Hematopoietic multipotent progenitor cell treated with erythropoietin and hydrocortisone succinate and interleukin-3 and kit ligand, for 4 days (in vitro differentiated cells): Measurements from ENCODE around the gene TLR9.
"Not testable (repeated sequence)": the region's sequence is repeated elsewhere in the genome, so short reads cannot be mapped to it uniquely, and the experiment has no call there.

ENCODE experiments used
- DNase-seq: peaks from one replicate; pipeline ENCODE4 v3.0.0-alpha.2; 2015

Gene TLR9

DNA sequence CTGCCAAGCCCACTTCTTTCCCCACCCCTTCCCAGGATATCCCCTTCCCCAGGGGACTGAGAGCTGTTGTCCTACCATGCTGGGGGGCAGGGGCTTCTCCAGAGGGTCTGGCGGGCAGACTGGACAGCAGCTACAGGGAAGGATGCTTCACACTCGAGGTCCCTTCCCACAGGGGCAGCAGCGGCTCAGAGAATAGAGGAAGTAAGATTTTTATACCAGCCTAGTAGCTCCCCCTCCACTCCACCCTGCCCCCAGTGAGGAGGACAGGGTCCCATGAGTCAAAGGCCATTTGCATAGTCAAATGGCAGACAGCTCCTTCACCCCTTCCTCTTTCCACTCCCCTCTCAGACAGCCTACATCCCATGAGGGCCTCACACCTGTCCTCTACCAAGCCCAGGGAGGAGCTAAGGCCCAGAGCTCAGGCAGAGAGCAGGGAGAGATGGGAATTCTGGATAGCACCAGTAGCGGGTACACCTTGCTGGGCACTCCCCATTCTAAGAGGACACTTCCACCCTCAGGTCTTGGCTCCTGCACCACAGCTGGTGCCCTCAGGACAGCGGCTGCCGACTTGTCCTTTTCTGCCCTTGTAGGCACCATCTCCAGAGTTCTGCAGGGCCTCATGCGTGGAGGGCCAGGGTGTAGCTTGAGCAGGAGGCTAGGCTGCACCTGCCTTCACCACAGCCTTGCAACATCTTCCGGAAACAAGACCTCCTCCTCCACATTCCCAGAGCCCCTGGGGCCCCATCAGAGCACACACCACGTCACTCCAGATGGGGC lies at the start of gene TLR9:
TSS of gene TLR9 (minus strand) at position 194 of the 777 bp plus-strand sequence. CDS start at position 78, 116 bp downstream.
- peak; percentile 81 for DNase-seq

GRCh38 chr3:52274781-52275180 lies 49.3 kb upstream of the TLR9 start:
- DNase-seq, result not testable (repeated sequence)

DNA sequence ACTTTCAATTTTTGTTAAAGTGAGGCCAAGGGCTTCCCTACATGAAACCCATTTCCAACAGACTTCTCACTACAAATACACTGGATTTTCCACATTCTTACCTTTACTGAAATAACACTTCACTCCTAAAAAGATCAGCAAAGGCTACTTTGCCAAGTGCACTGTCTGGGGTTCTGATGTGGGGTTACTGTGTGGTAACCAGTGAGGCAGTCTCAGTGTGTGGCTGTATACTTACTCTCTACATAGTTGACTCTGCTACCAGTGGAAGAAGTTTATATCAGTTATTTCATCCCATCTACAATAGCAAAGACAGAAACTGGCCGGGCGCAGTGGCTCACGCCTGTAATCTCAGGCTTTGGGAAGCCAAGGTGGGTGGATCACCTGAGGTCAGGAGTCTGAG lies 47.4 kb upstream of the TLR9 start:
- DNase-seq, result no peak

DNA sequence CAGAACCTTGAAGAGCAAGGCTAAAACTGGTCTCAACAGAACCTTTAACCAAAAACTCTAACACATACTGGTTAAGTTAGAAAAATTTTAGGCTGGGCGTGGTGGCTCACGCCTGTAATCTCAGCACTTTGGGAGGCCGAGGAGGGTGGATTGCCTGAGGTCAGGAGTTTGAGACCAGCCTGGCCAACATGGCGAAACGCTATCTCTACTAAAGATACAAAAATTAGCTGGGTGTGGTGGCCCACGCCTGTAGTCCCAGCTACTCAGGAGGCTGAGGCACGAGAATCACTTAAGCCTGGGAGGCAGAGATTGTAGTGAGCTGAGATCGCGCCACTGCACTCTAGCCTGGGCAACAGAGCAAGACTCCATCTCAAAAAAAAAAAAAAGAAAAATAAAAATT lies 46.7 kb upstream of the TLR9 start:
- not testable (repeated sequence) for DNase-seq

DNA sequence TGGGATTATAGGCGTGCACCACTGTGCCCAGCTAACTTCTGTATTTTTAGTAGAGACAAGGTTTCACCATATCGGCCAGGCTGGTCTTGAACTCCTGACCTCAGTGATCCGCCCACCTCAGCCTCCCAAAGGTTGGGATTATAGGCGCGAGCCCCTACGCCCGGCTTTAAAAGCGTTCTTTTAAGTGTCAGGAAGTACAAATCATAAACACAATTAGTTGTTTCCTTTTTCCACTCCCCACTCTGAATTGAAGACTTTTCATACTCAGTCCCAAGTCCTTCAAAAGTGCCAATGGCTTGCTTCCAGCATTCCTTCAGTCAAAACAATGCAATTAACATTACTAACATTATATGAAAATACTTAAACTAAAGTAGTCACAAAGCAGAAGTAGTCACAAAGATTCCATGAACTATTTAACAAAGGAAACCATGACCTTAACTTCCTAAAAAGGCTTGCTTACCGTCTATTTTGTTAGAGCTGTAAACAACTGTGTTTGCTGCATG lies 44.9 kb upstream of the TLR9 start:
- DNase-seq, result peak; percentile 11

GRCh38 chr3:52269776-52270175 lies 44.3 kb upstream of the TLR9 start:
- no peak for DNase-seq

DNA sequence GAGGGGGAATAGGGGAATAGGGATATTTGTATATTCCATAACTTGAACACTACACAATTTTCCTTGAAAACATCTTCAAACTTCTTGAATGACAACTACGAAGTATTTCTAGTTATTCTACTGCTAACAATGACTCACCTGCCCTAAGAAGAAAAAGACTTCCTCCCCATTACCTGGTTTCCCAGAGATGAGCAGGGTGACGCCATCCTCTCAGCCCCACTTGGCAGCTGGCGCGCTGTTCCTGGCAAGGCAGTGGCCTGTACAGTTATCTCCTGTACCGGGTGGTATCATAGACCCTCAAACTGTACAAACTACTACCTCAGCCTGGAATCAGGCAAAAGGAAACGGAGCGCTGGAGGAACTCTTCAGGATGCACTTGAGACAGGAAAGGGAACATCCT lies 42.6 kb upstream of the TLR9 start:
- DNase-seq, result no peak

DNA sequence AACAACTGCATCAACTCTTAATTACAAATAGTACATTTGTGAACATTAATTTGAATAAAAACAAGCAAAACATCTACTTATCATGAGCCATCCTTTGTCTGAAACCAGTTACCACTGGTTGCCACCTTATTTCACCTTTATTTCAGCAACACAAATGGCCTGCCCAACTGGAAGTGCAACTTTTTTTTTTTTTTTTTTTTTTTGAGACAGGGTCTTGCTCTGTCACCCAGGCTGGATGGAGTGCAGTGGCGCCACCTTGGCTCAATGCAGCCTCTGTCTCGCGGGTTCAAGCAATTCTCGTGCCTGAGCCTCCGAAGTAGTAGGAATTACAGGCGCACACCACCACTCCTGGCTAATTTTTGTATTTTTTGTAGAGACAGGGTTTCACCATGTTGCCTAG lies 39.9 kb upstream of the TLR9 start:
- no peak for DNase-seq

- DNase-seq, result no peak
These were observed 37.0 kb upstream of the TLR9 start for GRCh38 chr3:52262447-52262846.

- DNase-seq, result no peak
These were observed 34.0 kb upstream of the TLR9 start for GRCh38 chr3:52259448-52259847.

GRCh38 chr3:52259035-52259434 lies 33.6 kb upstream of the TLR9 start:
- DNase-seq, result no peak

GRCh38 chr3:52257911-52258310 lies 32.5 kb upstream of the TLR9 start:
- DNase-seq, result no peak

GRCh38 chr3:52256622-52257021 lies 31.2 kb upstream of the TLR9 start:
- no peak for DNase-seq

GRCh38 chr3:52256159-52256558 lies 30.7 kb upstream of the TLR9 start:
- DNase-seq, result no peak

GRCh38 chr3:52254608-52255007 lies 29.2 kb upstream of the TLR9 start:
- DNase-seq, result no peak

- DNase-seq, result peak; percentile 97
These were observed 28.2 kb upstream of the TLR9 start for GRCh38 chr3:52253314-52254304.

DNA sequence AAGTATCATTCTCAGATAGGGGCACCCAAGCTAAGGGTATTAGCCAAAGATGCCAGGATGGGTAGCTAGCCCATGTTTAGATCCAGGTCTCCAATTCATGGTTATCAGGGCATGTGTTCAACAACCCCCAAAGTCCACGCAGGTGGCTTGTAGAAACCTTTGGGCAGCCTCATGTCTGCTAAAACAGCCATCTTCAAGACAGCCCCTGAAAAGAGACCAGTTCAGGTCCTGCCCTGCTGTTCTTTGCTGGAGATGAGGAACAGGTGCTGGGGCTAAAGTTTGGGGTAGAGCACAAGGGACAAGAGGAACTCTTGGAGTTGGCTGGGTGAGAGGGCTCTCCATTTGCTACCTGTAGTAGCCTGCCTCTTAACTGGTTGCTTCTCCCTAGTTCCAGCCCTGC lies 24.7 kb upstream of the TLR9 start:
- DNase-seq, result no peak

DNA sequence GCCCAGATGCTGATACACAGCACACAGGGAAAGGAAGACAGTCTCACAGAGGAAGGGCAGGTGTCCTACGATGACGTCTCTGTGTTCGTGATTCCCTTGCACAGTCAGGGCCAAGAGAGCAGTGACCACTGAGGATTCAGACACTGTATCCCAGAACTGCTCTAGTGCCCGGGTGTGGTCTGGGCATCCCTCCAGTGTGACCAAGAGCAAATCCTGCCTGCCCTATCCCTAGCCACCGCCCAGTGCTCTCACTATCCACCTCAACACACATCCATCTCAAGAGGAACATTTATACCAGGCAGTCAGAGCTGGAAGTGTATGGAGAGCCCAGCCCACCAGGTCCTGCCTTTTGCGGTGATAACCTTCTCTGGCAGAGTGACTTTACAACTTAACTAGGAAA lies 24.2 kb upstream of the TLR9 start:
- no peak for DNase-seq

DNA sequence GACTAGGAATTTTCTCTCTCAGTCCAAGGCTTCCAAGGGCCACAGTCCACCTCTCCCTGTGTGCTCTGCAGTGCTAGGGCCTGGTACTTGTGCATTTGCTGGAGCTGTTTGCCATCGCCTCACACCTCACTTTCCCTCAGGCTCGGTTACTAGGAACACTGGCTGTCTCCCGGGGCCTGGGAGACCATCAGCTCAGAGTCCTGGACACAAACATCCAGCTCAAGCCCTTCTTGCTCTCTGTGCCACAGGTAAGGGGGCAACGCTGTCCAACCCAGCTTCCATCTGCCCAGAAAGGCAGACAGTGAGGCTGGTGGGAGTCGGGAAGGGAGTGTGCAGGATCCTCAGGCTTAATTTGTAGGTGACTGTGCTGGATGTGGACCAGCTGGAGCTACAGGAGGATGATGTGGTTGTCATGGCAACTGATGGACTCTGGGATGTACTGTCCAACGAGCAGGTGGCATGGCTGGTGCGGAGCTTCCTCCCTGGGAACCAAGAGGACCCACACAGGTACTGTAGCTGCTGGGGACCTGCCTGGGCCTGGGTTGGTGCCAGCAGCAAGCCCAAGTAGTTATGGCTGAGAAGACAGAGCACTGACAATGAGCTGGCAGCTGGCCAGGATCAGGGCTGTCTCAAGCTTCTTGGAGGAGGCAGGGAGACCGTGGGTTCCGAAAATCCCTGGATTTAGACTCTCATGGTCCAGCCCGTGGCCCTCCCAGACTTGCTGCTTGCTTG lies 23.5 kb upstream of the TLR9 start:
- peak; percentile 45 for DNase-seq

DNA sequence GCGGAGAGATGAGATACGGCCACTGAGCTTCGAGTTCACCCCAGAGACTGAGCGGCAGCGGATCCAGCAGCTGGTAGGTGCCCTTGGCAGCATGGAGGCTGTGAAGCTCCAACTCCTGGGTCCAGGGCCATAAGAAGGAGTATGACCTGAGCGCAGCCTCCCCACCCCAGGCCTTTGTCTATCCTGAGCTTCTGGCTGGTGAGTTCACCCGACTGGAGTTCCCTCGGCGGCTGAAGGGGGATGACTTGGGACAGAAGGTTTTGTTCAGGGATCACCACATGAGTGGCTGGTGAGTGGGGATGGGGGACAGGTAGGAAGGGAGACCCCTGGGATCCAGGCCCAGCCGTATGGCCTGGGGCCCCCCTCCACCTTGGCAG lies 22.7 kb upstream of the TLR9 start:
- DNase-seq, result no peak

DNA sequence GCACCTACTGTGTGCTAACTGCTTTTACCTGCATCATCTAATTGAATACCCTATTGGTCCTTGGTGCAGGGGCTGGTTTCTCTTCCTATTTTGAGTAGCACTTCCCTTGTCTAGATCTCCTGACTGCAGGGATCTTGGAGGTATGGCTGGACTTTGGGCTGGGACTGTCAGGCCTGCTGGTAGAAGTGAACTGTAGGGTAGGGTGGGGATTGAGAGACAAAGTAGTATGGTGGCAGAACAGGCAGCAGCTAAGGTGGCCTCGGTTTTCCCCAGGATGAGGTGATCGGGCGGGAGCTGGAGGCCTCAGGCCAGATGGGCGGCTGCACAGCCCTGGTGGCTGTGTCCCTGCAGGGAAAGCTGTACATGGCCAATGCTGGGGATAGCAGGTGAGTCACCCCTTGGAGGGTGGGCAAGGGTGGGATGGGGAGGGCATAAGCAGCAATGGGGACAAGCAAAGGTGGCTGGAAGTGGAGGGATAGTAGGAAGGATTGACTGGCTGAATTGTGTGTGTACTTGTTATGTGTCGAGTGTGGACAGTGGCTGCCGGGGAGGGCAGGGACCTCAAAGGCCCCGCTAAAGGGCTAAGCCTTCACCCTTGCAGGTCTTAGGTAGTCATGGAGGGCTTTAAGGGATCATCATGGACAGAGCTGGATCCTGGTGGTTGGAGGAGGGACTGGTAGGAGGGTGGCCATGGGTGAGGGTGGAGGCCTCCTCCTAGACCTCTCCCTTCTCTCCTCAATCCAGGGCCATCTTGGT lies 22.1 kb upstream of the TLR9 start:
- no peak for DNase-seq

DNA sequence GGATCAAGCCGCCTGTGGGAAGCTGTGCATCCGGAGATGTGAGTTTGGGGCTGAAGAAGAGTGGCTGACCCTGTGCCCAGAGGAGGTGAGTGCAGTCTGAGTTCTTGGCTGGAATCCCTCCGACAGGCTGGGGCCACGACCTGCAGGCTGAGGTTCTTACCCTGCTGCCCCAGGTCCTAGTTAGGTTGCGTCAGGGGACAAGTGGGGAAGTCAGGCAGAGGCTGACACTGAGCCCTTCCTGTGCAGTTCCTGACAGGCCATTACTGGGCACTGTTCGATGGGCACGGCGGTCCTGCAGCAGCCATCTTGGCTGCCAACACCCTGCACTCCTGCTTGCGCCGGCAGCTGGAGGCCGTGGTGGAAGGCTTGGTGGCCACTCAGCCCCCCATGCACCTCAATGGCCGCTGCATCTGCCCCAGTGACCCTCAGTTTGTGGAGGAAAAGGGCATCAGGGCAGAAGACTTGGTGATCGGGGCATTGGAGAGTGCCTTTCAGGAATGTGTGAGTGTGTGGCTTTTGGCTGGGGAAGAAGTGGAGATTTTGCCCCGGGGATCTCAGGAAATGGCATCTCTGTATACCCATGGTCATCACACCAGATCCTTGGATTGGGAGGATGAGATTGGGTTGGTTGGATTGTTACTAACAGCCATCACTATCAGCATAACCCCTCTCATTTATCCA lies 21.4 kb upstream of the TLR9 start:
- peak; percentile 38 for DNase-seq
